ENCODE data around the gene GABRR2.

GABRR2 gene

GRCh38 chr6:89291256-89291819 lies 23.8 kb downstream of the GABRR2 start:
- Histone ChIP-seq H3K36me3 (ENCODE audit: insufficient read depth, low read length) (no peaks in the 10 kb centered on the region), H3K79me2 (ENCODE audit: insufficient read depth, low read length) (no peaks in the 10 kb centered on the region), H3K27me3 (ENCODE audit: insufficient read depth, low read length) (no peaks in the 10 kb centered on the region), H3K9me2 (ENCODE audit: low read depth, low read length) (no peaks in the 10 kb centered on the region), H3K9ac (ENCODE audit: low read length) (no peak overlapping the region), H4K20me1 (ENCODE audit: insufficient read depth, low read length) (no peaks in the 10 kb centered on the region), H2AFZ (ENCODE audit: low read length) (no peak overlapping the region), H3K4me1 (ENCODE audit: insufficient read depth, low read length, severe bottlenecking) (no peaks in the 10 kb centered on the region), H3K27ac (ENCODE audit: low read depth, low read length, poor library complexity, severe bottlenecking) (no peak overlapping the region), H3K9me3 (ENCODE audit: low read length) (no peaks in the 10 kb centered on the region), H3K4me3 (ENCODE audit: low read depth, low read length, poor library complexity, severe bottlenecking) (no peak overlapping the region), H3F3A (ENCODE audit: insufficient read depth, low read length) (no peaks in the 10 kb centered on the region), H3K4me2 (ENCODE audit: low read length) (no peak overlapping the region)
- TF ChIP-seq EZH2 (IDR thresholded peaks at IDR 0.05; ENCODE audit: borderline replicate concordance, low read length), result no peak
- TF ChIP-seq CTCF (IDR thresholded peaks at IDR 0.05; ENCODE audit: low read length), result no peak

GRCh38 chr6:89290401-89291155 lies 24.5 kb downstream of the GABRR2 start:
- Histone ChIP-seq H4K20me1 (ENCODE audit: insufficient read depth, low read length) (no peaks in the 10 kb centered on the region), H3F3A (ENCODE audit: insufficient read depth, low read length) (no peaks in the 10 kb centered on the region), H3K4me3 (ENCODE audit: low read depth, low read length, poor library complexity, severe bottlenecking) (no peak overlapping the region), H3K9me3 (ENCODE audit: low read length) (no peaks in the 10 kb centered on the region), H3K27ac (ENCODE audit: low read depth, low read length, poor library complexity, severe bottlenecking) (no peak overlapping the region), H3K9ac (ENCODE audit: low read length) (no peak overlapping the region), H2AFZ (ENCODE audit: low read length) (no peak overlapping the region), H3K36me3 (ENCODE audit: insufficient read depth, low read length) (no peaks in the 10 kb centered on the region), H3K4me1 (ENCODE audit: insufficient read depth, low read length, severe bottlenecking) (no peaks in the 10 kb centered on the region), H3K4me2 (ENCODE audit: low read length) (no peak overlapping the region), H3K79me2 (ENCODE audit: insufficient read depth, low read length) (no peaks in the 10 kb centered on the region), H3K27me3 (ENCODE audit: insufficient read depth, low read length) (no peaks in the 10 kb centered on the region), H3K9me2 (ENCODE audit: low read depth, low read length) (no peaks in the 10 kb centered on the region)
- TF ChIP-seq EZH2 (IDR thresholded peaks at IDR 0.05; ENCODE audit: borderline replicate concordance, low read length) (no peak), CTCF (IDR thresholded peaks at IDR 0.05; ENCODE audit: low read length) (no peak)

- no peaks in the 10 kb centered on the region for H3K9me2 ChIP-seq (ENCODE audit: low read depth, low read length)
- TF ChIP-seq CTCF (IDR thresholded peaks at IDR 0.05; ENCODE audit: low read length), result no peak
- TF ChIP-seq EZH2 (IDR thresholded peaks at IDR 0.05; ENCODE audit: borderline replicate concordance, low read length), result no peak
- H3K27ac ChIP-seq (ENCODE audit: low read depth, low read length, poor library complexity, severe bottlenecking), result no peak overlapping the region
- no peaks in the 10 kb centered on the region for H4K20me1 ChIP-seq (ENCODE audit: insufficient read depth, low read length)
- H3K4me1 ChIP-seq (ENCODE audit: insufficient read depth, low read length, severe bottlenecking), result no peaks in the 10 kb centered on the region
- no peak overlapping the region for H3K4me2 ChIP-seq (ENCODE audit: low read length)
- H3K4me3 ChIP-seq (ENCODE audit: low read depth, low read length, poor library complexity, severe bottlenecking), result no peak overlapping the region
- no peak overlapping the region for H2AFZ ChIP-seq (ENCODE audit: low read length)
- no peaks in the 10 kb centered on the region for H3F3A ChIP-seq (ENCODE audit: insufficient read depth, low read length)
- H3K36me3 ChIP-seq (ENCODE audit: insufficient read depth, low read length), result no peaks in the 10 kb centered on the region
- no peaks in the 10 kb centered on the region for H3K79me2 ChIP-seq (ENCODE audit: insufficient read depth, low read length)
- no peaks in the 10 kb centered on the region for H3K27me3 ChIP-seq (ENCODE audit: insufficient read depth, low read length)
- H3K9me3 ChIP-seq (ENCODE audit: low read length), result no peaks in the 10 kb centered on the region
- H3K9ac ChIP-seq (ENCODE audit: low read length), result no peak overlapping the region
These were observed 25.4 kb downstream of the GABRR2 start for GRCh38 chr6:89289710-89290109.

Measured in OCI-LY1 (cell line).